HUES48 (cell line): ENCODE data around the gene NFILZ.
"Not testable (repeated sequence)": the region's sequence is repeated elsewhere in the genome, so short reads cannot be mapped to it uniquely, and the experiment has no call there.

Experiments used
- H3K27ac ChIP-seq: one replicate; pipeline ENCODE4 v1.7.0; 2013; ENCODE audit warnings: low read depth, low read length, inconsistent platforms
- H3K27me3 ChIP-seq: 2 replicates; pipeline ENCODE4 v1.6.1; 2013; ENCODE audit warnings: mild to moderate bottlenecking, low read length; ENCODE audit not compliant: control insufficient read depth, insufficient read depth
- H3K36me3 ChIP-seq: 2 replicates; pipeline ENCODE4 v1.6.1; 2013; ENCODE audit warnings: low read length; ENCODE audit not compliant: control insufficient read depth, insufficient read depth
- H3K4me1 ChIP-seq: 2 replicates; pipeline ENCODE4 v1.6.1; 2013; ENCODE audit warnings: mild to moderate bottlenecking, low read length; ENCODE audit not compliant: control insufficient read depth, insufficient read depth
- H3K4me3 ChIP-seq: 2 replicates; pipeline ENCODE4 v1.5.1; 2013; ENCODE audit warnings: mild to moderate bottlenecking, low read depth, low read length
- H3K9ac ChIP-seq: 2 replicates; pipeline ENCODE4 v1.6.1; 2013; ENCODE audit warnings: mild to moderate bottlenecking, low read depth, low read length, moderate library complexity
- H3K9me3 ChIP-seq: 2 replicates; pipeline ENCODE4 v1.6.1; 2013; ENCODE audit warnings: low read length; ENCODE audit not compliant: control insufficient read depth, insufficient read depth

The NFILZ gene

DNA sequence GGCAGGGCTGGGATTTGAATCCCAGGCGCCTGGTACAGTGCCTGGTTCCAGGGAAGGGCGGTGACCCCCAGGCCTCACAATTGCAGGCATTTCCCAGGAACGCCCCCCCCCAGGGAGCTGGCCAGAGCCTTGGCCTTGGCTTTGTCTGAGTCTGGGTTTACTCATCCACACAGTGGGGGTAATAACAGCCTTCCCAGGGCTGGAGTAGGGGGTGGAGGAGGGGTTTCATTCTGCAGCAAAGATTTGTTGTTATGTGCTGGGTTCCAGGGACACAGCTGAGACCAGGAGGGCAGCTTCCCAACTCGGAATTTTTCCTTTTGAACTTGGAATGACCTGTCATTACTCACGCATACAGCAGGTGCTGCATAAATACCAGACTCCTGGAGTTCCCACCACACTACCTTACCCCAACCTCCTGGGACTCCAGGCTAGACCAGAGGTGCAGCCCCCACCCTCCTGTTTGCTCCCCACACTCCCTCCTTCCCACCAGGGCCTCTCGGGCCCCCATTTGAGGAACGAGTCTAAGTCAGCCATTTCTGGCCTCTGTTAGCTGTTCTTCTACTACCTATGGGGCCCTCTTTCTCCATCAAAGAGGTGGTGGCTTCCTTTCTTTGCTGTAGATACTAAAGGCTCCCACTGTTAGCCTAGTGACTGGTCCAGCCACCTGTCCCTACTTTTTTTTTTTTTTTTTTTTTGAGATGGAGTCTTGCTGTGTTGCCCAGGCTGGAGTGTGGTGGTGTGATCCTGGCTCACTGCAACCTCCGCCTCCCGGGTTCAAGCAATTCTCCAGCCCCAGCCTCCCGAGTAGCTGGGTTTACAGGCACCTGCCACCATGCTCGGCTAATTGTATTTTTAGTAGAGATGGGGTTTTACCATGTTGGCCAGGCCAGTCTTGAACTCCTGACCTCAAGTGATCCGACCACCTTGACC is 18.3 kb upstream of the NFILZ start:
- Histone ChIP-seq H3K9ac (no peak overlapping the region), H3K36me3 (no peaks in the 10 kb centered on the region), H3K4me3 (no peak overlapping the region), H3K9me3 (no peaks in the 10 kb centered on the region), H3K4me1 (peaks cover 23% of the 10 kb centered on the region), H3K27me3 (no peaks in the 10 kb centered on the region), H3K27ac (peak overlapping the region; percentile 89)

- Histone ChIP-seq H3K27me3 (no peaks in the 10 kb centered on the region), H3K9ac (no peak overlapping the region), H3K9me3 (no peaks in the 10 kb centered on the region), H3K36me3 (no peaks in the 10 kb centered on the region), H3K27ac (no peak overlapping the region), H3K4me1 (peaks cover 24% of the 10 kb centered on the region), H3K4me3 (no peak overlapping the region)
Measured at GRCh38 chr19:8612807-8613171, 17.6 kb upstream of the NFILZ start.

- H3K36me3 ChIP-seq = no peaks in the 10 kb centered on the region
- no peaks in the 10 kb centered on the region for H3K9me3 ChIP-seq
- no peak overlapping the region for H3K27ac ChIP-seq
- no peak overlapping the region for H3K4me3 ChIP-seq
- no peaks in the 10 kb centered on the region for H3K27me3 ChIP-seq
- H3K9ac ChIP-seq = no peak overlapping the region
- peaks cover 12% of the 10 kb centered on the region; the same call in 1 of the 2 replicates for H3K4me1 ChIP-seq
Measured at GRCh38 chr19:8614455-8614854, 16.0 kb upstream of the NFILZ start.

DNA sequence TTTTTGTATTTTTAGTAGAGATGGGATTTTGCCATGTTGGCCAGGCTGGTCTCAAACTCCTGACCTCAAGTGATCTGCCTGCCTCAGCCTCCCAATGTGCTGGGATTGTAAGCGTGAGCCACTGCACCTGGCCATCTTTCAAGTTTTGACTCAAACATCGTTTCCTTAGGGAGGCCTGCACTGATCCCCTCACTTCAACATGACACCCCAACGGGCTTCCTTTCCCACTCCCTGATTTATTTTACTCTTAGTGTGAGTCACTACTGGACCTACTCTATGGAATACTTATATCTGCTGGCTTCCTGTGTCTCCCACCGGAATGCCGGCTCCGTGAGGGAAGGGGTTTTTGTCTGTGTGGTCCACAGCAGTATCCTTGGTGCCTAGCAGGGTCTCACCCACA is 15.4 kb upstream of the NFILZ start:
- Histone ChIP-seq H3K9me3 (no peaks in the 10 kb centered on the region), H3K36me3 (no peaks in the 10 kb centered on the region), H3K4me1 (peaks cover 12% of the 10 kb centered on the region; the same call in 1 of the 2 replicates), H3K9ac (no peak overlapping the region), H3K27ac (no peak overlapping the region), H3K27me3 (no peaks in the 10 kb centered on the region), H3K4me3 (no peak overlapping the region)

- Histone ChIP-seq H3K4me1 (peaks cover 12% of the 10 kb centered on the region; the same call in 1 of the 2 replicates), H3K4me3 (no peak overlapping the region), H3K27me3 (no peaks in the 10 kb centered on the region), H3K36me3 (no peaks in the 10 kb centered on the region), H3K27ac (no peak overlapping the region), H3K9me3 (no peaks in the 10 kb centered on the region), H3K9ac (no peak overlapping the region)
Measured at GRCh38 chr19:8615813-8616596, 14.4 kb upstream of the NFILZ start.

GRCh38 chr19:8616861-8617260 is 13.6 kb upstream of the NFILZ start:
- Histone ChIP-seq H3K9ac (no peak overlapping the region), H3K4me1 (peaks cover 7% of the 10 kb centered on the region; the same call in 1 of the 2 replicates), H3K9me3 (no peaks in the 10 kb centered on the region), H3K27ac (no peak overlapping the region), H3K27me3 (no peaks in the 10 kb centered on the region), H3K36me3 (no peaks in the 10 kb centered on the region), H3K4me3 (no peak overlapping the region)

GRCh38 chr19:8617325-8617724 is 13.1 kb upstream of the NFILZ start:
- not testable (repeated sequence) for H3K9ac ChIP-seq, H3K4me3 ChIP-seq, H3K4me1 ChIP-seq, H3K9me3 ChIP-seq, H3K27ac ChIP-seq, H3K27me3 ChIP-seq, H3K36me3 ChIP-seq

DNA sequence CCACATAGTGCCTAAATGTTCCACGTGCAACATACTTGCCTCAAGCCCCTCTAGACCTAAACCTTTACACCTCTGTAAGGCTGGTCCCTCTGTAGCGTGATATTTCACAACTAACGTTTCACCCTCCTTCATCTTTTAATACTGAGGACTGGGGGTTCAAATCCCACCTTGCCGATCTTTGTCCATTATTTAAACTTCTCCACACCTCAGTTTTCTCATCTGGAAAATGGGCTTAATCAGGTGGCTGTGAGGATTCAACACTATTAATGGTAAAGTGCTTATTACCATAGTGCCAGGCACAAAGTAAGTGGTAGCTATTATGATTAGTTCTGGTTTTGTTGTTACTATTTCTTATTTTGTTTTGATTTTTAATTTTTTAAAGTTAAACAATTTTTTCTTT is 12.4 kb upstream of the NFILZ start:
- H3K27me3 ChIP-seq = no peaks in the 10 kb centered on the region

GRCh38 chr19:8618751-8619150 is 11.7 kb upstream of the NFILZ start:
- Histone ChIP-seq H3K4me3 (no peak overlapping the region), H3K27ac (no peak overlapping the region), H3K9ac (no peak overlapping the region), H3K9me3 (no peaks in the 10 kb centered on the region), H3K27me3 (no peaks in the 10 kb centered on the region), H3K36me3 (no peaks in the 10 kb centered on the region), H3K4me1 (0 out of 2 replicates have a peak, but pooled peaks cover 3% of the 10 kb centered on the region)

More for the DNA sequence above, 12.4 kb upstream of the NFILZ start:
- no peak overlapping the region for H3K4me3 ChIP-seq
- H3K36me3 ChIP-seq = no peaks in the 10 kb centered on the region
- H3K9me3 ChIP-seq = no peaks in the 10 kb centered on the region
- H3K4me1 ChIP-seq = 0 out of 2 replicates have a peak, but pooled peaks cover 3% of the 10 kb centered on the region
- no peak overlapping the region for H3K9ac ChIP-seq
- H3K27ac ChIP-seq = no peak overlapping the region

- not testable (repeated sequence) for H3K36me3 ChIP-seq, H3K4me1 ChIP-seq, H3K9ac ChIP-seq, H3K9me3 ChIP-seq, H3K27me3 ChIP-seq, H3K27ac ChIP-seq, H3K4me3 ChIP-seq
Measured at GRCh38 chr19:8622886-8623285, 7.5 kb upstream of the NFILZ start.

DNA sequence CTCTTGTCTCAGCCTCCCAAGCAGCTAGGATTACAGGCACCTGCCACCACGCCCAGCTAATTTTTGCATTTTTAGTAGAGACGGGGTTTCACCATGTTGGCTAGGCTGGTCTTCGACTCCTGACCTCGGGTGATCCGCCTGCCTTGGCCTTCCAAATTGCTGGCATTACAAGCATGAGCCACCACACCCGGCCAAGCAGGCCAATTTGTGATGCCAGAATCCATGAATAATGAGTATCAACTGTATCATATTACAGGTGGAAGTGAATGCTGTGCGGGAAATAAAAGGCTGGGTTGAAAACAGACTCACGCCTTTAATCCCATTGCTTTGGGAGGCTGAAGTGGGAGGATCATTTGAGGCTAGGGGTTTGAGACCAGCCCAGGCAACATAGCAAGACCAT is 3.6 kb upstream of the NFILZ start:
- Histone ChIP-seq H3K4me1 (peaks cover 14% of the 10 kb centered on the region), H3K27me3 (no peaks in the 10 kb centered on the region), H3K27ac (no peak overlapping the region), H3K4me3 (no peak overlapping the region), H3K36me3 (no peaks in the 10 kb centered on the region), H3K9me3 (no peaks in the 10 kb centered on the region), H3K9ac (no peak overlapping the region)
